ENCODE measurements around the gene ZSCAN16.

ZSCAN16 gene

DNA sequence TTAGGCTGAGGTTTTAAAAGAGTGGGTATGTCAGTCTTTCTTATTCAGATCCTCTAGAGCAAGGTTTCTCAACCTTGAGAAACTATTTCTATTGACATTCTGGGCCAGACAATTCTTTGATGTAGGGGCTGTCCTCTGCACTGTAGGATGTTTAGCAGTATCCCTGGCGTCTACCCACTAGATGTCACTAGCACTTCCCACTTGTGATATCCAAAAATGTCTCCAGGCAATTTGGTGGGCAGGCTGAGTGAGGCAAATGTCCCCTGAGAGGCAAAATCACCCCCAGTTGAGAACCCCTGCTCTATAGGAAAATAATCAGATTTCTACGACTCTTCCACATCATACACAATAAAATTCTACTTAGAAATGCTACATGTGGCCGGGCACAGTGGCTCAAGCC lies 9.6 kb downstream of the ZSCAN16 start:
- DNase-seq (ENCODE audit: low spot score), result peak; percentile 43

DNA sequence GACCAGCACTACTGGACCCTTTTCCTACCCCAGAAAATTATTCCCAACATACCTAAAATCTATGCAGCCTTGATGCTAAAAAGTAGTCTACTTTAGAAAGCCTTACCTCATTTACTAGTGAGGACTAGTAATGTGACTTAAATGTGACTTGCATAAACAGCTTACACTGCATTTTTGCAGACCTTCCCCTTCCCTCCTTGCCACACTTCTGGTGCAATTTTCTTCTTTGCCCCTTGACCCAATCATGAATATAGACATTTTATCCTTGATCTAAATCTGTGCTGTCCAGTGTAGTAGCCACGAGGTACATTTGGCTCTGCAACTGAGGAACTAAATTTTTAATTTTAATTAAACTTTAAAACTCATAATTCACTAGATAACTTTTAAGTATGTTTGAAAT lies 10.3 kb downstream of the ZSCAN16 start:
- no peak for DNase-seq (ENCODE audit: low spot score)

DNA sequence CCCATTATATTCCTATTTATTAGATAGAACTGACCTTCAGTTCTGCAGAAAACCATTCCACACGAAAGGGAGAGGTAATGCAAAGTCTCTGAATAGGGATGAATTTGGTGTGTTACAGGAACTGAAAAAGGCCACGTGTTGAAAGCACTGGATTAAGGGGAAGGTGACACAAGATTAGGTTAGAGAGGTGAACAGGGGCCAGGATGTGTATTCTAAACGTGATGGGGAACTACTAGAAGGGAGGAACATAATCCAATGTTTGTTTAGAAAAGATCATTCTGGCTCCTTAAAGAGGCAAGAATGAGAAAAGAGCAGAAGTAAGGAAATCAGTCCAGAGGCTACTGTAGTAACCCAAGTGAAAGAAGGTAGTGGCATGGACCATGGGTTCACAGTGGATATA lies 11.0 kb downstream of the ZSCAN16 start:
- no peak for DNase-seq (ENCODE audit: low spot score)

DNA sequence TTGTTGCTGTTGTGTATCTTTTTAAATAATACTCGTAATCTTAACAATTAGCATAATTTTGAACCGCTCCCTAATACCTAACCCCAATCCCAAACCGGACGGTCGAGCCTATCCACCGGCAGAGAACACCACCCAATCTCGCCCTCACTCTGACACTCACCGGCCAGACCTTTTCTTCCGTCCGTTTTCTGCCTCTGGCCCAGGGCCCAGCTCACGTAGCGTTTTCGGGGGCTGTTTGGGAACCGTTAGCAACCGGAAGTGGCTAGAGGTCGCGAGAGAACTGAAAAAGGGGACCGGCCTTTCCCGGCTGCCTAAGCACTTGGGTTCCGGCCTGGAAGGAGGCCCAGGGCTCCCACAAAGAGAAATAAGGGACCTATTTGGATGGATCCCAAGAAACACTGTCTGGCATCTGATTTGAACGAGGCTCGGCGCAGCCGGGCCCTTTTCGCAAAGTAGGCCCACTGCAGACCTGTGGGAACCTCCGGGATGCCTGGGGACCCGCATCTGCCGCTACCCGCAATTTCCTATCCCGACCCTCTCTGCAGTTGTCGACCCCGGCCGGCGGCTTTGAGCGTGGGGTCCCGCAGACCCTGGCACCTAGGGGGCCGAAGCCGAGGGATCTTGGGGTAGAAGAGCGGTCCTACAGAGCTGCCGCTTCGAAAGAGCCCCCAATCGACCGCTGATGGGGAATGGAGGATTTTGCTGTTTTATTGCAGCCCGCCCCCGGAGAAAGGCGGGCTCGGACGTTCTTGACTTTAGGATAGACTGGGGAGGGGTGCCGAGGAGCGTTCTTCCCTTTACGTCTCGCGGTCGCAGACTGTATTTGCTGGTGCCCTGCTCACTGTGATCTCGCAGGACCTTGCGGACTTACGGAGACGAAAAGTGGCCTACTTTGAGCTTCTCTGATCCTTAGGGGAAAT lies 12.4 kb downstream of the ZSCAN16 start:
- peak; percentile 86 for DNase-seq (ENCODE audit: low spot score)

DNA sequence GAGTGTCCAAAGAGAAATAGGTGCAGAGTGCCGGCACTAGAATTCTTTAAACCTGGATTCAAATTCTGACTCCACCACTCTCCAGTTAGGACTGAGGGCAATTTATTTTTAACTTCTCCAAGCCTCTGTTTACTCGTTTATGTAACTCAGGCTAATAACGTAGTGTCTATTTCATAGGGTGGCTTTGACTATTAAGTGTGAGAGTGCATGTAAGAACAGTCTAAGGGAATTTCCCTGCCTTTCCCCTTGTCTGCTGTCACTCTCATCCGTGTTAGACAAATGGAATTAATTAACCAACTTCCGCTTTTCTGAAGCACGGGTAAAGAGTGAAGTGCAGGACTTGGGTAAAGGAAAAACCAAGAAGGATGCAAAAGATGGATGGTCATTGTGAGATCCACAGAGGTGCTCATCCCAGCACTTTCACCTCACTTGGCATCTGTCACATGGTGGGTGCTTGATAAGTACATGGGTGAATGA lies 13.1 kb downstream of the ZSCAN16 start:
- DNase-seq (ENCODE audit: low spot score), result no peak

DNA sequence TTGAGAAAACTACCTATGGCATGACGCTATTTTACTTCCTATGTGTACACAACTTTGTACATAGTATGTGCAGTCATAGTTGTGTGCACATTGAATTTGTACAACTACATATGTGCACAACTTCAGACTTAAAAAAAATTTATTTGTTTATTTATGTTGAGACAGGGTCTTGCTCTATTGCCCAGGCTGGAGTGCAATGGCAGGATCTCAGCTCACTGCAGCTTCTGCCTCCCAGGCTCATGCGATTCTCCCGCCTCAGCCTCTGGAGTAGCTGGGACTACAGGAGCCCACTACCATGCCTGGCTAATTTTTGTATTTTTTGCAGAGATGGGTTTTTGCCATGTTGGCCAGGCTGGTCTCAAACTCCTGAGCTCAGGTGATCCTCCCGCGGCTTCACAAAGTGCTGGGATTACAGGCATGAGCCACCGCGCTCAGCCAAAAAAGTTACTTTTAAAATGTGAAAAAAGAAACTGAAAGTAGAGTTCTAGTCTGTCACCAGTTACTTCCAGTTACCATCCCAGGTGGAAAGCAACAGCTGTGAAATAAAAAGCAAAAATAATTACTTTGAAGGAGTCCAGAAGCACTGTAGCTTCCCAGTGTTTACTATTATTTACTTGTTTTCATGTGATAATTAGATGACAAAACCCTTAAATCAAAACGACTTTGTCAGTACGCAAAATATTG lies 15.6 kb downstream of the ZSCAN16 start:
- DNase-seq (ENCODE audit: low spot score), result no peak

DNA sequence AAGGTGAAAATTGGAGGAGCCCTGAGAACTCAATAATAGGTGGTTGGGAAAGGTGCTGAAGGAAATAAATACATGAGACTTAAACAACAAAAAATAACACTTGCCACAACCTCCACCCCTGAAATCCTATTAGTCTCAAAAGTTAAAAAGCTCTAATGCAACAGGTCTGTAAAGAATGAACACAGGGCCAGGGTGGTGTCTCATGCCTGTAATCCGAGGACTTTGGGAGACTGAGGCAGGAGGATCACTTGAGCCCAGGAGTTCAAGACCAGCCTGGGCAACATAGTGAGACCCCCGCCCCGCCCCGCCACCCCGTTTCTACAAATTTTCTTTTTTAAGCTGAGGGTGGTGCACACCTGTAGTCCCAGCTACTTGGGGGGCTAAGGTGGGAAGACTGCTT lies 16.2 kb downstream of the ZSCAN16 start:
- no peak for DNase-seq (ENCODE audit: low spot score)

DNA sequence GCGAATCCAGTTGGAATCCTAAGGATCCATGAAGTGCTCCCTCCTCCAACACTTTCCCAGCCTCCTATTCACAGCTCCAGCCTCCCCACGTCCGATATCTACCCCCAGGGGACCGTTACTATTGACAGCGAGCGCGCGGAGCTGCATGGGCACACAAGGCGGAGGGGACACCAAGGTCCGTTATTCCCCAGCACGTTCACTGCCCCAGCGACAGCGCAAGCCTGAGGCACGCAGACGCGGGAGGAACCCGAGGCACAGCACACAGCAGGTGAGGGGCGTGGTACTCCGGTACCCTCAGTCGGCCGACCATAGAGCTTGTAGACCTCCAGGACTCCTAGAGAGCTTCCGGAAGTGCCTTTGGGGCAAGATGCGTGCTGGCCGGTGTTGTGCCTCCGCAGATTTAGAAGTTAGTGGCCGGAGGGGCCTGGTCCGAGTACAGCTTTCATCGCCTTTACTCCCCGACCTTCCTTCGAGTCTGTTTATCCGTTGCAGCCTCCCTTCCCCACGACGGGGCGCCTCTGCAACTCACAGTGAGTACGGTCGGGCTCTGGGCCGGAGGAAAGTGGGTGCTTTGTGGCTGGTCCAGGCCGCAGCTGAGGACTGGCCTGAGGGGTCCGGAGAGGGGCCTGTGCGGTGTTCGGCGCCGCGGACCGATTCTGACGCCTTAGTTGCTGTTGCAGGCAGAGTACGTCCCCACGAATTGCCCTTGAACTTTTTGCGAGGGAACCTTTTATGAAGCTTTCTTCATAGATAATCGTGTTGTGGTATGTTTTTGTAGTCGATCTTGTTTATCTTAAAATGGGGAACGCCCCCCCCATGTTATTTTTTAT lies 17.3 kb downstream of the ZSCAN16 start, which contains the start of gene ZKSCAN8:
Gene ZKSCAN8, plus strand, starts transcription at position 384 of the 830 bp plus-strand sequence. CDS start 6,525 bp downstream, outside the sequence.
- peak; percentile 91 for DNase-seq (ENCODE audit: low spot score)

DNA sequence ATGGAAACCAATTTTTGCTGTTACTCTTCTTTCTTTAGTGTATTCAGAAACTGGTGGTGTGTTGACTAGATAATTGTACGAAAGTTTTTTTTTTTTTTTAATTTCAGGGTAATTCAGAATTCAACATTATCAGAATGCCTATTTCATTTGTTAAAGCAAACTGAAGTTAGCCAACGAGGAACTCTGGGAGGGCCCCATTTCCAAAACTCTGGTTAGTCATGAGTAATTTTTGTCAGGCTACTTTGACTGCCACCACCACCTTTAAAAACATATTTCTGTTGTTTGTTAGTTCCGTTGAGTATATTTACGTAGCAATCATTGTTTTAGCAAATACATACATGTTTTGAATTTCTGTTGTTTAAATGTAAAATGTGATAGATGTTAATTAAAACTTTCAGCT lies 18.0 kb downstream of the ZSCAN16 start:
- no peak for DNase-seq (ENCODE audit: low spot score)

DNA sequence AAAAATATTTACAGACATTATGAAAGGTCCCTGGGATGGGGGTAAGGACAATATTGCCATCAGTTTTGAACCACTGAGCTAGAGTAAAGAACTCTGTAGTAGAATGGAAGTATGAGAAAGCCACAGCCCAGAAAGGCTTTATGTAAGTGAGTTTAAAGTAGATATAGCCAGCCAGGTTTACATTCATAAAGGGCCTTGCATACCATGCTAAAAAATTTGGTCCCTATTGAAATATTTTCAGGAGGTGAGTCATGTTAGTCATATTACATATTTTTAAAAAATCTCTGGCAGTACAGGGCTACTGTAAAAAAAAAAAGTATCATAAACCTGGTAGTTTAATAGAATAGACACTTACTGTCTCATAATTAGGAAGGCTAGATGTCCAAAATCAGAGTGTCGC lies 20.8 kb downstream of the ZSCAN16 start:
- DNase-seq (ENCODE audit: low spot score), result no peak

DNA sequence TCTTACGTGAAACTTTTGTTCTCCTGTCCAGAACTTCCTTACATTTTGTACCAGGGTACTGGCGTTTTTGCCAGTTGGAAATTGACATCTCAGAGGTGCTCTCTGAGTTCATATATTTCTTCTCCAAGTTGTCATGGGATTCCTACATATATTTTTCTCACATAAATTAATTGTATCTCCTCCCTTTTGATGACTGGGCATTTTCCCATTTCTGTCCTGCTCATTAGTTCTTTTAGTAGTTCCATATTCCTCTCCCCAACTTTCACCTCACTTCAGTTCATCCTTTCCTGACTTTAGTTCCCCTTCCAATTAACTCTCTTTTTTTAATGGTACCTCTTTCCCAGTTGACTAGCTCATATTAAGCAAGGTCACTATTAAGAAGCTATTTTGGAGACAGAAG lies 28.1 kb downstream of the ZSCAN16 start:
- DNase-seq (ENCODE audit: low spot score), result no peak

DNA sequence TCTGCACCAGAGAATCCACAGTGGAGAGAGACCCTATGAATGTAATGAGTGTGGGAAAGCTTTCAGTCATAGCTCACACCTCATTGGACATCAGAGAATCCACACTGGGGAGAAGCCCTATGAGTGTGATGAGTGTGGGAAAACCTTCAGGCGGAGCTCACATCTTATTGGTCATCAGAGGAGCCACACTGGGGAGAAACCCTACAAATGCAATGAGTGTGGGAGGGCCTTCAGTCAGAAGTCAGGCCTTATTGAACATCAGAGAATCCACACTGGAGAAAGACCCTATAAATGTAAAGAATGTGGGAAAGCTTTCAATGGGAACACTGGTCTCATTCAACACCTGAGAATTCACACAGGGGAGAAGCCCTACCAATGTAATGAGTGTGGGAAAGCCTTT lies 29.1 kb downstream of the ZSCAN16 start:
- DNase-seq (ENCODE audit: low spot score), result no peak

DNA sequence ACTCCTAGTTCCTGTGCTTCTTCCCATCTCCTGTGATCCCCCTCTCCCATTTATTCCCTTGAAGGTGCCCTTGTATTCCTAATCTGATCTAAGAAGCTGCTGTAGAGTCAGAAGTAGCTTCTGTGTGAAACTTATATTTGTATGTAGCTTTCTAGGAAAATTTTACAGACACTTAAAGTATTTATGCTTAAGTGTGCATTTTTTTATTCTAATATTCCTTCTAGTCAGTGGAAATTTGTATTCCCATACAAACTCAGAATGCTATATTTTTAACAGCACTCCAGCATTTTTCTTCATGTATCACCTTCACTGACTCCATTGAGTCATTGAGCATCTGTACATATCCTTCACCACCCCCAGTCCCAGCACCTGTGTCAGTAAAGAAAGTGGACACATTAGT lies 29.9 kb downstream of the ZSCAN16 start:
- no peak for DNase-seq (ENCODE audit: low spot score)

DNA sequence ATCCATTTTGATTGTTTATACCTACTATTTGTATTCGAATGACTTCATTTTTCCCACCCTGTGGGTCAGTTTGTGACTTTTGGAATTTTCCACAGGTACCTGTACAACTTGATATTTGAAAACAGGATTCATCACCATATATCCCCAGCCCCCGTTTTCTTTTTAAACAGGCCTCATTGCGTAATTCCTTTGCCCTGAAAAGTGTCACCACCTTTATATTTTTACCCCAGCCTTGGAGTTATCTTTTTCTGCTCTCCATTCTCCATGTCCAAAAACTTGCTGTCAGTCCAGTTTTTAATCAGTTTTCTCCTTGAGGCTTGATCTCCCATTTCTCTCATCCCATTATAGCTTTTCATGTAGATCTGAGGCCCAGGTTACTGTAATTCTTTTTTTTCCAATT lies 33.9 kb downstream of the ZSCAN16 start:
- no peak for DNase-seq (ENCODE audit: low spot score)

DNA sequence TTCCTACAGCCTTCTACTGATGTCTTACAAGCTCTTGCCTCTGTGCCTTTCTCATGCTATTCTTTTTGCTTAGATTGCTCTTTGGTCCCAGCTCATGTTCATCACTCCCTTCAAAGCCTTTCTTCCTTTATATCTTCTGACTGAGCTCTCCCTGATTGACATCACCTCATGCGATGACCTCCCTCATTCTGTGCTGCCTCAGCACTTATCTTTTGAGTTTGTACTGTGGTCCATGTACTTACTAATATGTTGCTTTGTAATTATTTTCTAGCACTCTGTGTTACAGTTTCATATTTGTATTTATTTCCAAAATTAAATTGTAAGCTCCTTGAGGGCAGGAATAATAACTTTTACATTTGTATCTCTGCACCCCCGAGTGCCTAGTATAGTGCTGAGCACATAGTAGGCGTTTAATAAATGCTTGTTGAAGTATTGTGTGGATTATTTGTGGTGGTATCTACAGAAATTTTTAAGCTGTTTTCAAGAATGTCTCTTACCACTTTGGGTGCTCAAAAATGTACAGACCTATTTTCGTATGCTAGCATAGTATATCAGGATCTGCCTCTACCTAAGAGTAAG lies 34.7 kb downstream of the ZSCAN16 start:
- DNase-seq (ENCODE audit: low spot score), result no peak

DNA sequence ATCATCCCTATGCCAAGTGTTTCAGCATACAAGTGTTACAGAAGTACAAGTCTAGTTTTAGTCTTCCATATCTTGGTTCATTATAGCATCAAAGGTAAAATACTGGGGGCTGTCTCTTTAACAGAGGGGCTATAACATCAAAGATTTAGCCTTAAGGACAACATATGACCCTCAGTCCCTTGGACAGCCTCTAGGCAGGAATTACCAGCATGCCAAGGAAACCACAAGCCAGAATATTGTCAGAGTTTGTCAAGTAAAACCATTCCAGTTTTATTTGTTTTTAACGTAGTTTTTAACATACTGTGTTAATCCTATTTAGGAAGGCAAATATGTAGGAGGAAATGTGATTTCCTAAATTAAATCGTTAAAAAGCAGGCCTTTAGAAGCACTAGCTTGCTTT lies 35.8 kb downstream of the ZSCAN16 start:
- no peak for DNase-seq (ENCODE audit: low spot score)

DNA sequence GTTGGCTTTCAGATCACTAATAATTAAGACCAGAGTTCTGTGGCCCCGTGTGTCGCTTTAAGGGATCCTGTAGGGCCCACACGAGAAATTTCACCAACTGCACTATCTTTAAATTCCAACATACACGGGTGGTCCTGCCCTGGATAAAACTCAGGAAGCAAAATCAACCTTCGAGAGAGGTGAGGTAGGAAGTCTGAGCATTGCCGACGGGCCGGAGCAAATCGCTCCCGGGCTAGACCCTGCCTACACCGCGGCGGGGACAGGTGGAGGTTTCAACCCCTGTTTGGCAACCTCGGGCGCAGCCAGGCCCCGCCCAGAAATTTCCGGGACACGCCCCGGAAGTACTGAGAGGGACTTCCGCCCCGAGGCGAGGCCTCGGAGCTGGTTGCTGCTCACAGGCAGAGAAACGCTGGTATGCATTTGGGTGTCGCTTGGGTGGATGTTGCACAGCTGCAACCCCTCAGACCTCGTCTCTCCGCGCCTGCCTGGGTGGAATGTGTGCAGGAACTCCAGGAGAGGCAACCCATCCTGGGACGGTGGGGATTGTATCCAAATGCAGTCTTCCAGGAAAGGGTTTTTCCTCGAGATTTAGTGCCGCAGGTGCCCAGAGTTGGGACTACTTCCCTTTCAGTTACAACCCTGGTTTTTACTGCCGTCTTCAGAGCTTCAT lies 37.1 kb downstream of the ZSCAN16 start:
- DNase-seq (ENCODE audit: low spot score), result peak; percentile 88

DNA sequence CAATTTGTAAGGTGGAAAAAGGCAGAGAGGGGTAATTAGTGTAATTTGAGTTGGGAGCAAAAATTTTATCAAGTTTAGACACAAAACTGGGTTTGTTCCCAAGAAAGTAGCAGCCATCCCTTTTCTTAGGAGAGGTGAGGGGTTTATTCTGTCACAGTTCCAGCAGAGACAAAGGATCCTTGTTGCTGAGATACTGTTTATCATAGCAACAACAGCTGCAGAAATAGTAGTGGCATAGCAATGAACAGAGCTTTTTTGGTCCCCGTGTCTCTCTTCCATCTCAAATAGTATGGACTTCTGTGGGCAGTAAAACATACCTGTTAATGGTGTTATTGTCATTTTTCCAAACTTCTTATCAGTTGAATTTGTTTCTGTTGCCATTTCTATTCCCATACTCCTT lies 41.2 kb downstream of the ZSCAN16 start:
- DNase-seq (ENCODE audit: low spot score), result no peak

DNA sequence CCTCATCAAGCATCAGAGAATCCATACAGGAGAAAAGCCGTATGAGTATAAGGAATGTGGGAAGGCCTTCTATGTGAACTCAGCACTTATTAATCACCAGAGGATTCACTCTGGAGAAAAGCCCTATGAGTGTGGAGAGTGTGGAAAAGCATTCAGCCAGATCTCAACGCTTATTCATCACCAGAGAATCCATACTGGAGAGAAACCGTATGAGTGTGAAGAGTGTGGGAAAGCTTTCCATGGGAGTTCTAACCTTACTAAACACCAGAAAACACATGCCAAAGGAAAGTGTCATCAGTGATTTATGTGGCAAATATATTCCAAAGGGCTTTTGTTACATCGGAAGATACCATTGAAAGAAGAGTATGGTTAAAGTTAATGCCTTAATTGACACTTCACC lies 42.7 kb downstream of the ZSCAN16 start:
- DNase-seq (ENCODE audit: low spot score), result no peak

DNA sequence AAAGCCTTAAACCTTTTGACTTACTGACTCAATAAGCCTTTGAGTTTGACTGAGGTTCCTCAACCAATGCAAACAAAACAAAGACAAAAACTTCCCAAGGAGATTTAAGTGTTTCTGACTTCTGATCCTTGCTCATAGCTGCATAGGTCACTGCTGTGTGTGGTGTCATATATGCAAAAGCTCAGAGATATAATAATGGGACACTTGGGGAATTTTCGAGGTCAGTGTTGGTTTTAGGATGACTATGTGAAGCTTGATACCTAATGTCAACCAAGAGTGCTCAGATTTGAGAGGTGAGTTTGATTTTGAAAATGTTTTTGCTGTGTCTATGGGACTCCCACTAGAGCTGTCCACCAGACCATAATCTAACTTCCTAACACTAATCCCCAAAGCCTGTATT lies 43.5 kb downstream of the ZSCAN16 start:
- DNase-seq (ENCODE audit: low spot score), result no peak

DNA sequence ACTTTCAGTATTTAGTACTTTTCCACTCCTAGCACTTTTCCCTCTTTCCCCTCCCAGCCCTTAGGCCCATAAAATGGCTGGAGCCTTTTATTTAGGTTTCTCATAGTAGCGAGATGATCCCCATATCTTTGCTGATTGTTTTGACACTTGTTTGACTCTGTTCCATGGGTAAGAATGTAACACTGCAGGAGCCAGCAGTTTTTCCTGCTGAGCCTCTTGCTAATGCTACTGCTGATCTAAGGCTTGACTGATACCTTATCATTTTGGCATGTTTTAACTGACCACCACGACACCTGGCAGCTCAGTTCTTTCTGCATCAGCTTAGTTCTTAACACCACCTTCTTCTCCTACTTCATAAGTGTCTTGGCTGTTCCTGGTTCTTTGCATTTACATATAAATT lies 46.9 kb downstream of the ZSCAN16 start:
- no peak for DNase-seq (ENCODE audit: low spot score)

Measured in D341Med (cell line).